ENCODE results near the gene WNT16. TPM values are rescaled to one million over a fixed set of nuclear protein-coding genes. Genes with fewer than 3 reads are reported as not detected.
A peak's percentile ranks its signal among the peaks of the same experiment; 100 is the strongest.
"Not testable (repeated sequence)": the region's sequence is repeated elsewhere in the genome, so short reads cannot be mapped to it uniquely, and the experiment has no call there.

WNT16 gene
- total RNA-seq, 1 donor from 2014 or later: 0.05 TPM

DNA sequence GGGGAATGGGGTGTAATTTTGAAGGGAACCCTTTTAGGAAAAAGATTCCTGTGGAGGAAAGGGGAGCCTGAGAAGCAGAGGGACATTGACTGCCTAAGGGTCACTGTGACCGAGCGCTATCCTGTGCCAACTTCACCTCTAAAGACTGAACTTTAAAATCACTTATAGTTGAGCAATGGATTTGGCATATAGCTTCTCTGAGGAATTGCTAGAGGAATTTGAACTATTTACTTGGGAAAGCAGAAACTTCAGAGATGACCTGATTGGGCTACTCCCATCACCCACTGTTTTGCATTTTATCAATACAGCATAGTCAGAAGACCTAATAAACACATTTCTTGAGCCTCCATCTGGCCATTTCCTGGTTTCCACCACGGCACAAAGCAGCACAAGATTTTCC lies 23.7 kb upstream of the WNT16 start:
- no peak for DNase-seq (ENCODE audit: low read depth)

DNA sequence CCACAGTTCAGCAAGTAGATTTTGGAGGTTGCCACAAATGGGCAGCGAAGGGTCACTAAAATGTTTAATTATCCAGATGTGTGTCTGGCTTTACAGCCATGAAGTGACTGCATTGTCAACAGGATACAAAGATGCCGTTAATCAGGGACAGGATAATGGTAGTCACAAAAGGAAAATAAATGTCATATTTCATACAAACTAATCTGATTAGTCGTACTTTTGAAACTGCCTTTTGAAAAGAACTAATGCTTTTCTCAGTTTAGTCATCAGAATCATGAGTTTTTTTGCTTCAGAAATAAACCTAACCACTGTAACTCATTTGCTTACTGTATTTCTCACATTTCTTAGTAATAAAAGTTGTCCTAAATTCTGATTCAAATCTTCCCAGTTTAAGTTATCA lies 22.2 kb upstream of the WNT16 start:
- DNase-seq (ENCODE audit: low read depth): no peak

DNA sequence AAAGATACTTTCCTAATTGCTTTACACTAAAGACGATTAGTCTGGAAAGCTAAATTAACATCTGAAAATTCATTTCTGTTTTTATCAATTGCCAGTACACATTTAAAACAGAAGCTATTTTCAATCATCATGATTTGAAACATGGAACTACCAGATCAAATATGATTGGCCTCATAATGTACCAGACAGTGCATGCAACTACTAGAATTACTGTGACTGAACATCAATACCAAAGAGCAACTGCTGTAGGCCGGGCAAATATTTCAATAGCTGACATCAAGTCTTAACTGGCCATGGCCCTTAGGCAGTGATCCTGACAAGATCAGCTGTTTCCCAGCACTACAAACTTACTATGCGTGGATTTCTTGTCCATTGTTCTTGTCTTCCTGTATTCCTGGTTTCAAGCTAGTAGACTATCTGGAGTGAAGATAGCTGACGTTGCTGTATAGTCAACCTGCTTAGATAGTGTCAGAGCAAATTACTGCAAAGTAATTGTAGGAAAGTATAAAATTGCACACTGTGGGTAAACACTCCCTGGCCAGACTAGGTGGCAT lies 21.7 kb upstream of the WNT16 start:
- peak; percentile 38 for DNase-seq (ENCODE audit: low read depth)

GRCh38 chr7:121313220-121313792 lies 15.5 kb upstream of the WNT16 start:
- DNase-seq (ENCODE audit: low read depth): peak; percentile 52

DNA sequence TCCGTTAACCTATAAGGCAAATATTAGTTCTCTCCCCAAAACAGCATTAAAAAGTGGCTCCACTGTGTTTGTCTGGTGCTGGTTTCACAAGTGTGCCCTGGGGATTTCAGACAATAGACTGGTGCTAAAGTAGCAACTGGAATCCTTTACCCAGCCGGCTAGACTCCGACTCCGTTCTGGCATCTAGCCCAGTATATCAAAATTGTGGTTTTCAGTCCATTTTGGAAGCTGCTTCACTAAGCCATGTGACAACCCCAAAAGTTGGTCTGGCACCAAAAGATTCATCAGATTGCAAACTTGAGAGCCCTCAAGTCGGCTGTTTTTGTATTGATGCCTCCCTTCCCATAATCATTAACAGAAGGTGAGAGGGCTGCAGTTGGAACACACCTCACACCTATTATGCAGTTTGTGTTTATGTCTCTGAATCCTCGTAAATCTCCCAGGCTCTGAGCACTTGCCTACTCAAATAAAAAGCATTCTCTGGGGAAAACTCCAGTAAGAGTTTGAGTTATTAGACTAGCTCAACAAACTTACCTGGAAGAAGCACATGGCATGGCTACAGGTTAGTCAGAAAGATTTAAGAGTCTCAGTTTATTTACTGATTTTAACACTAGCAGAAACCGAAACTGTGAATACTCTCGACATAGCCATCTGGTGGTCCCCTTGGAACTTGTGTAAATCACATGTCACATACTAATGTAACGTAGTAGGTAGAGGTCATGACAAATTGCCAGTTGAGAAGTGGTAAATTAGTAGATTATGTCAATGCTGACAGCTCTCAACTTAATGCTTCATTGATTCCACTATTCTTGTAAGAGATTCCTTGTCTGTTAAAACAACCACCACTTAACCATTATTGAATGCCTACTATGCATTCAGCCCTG lies 14.8 kb upstream of the WNT16 start:
- DNase-seq (ENCODE audit: low read depth): peak; percentile 89

GRCh38 chr7:121315170-121315569 lies 13.6 kb upstream of the WNT16 start:
- not testable (repeated sequence) for DNase-seq (ENCODE audit: low read depth)

GRCh38 chr7:121322460-121322859 lies 6.3 kb upstream of the WNT16 start:
- DNase-seq (ENCODE audit: low read depth): no peak

DNA sequence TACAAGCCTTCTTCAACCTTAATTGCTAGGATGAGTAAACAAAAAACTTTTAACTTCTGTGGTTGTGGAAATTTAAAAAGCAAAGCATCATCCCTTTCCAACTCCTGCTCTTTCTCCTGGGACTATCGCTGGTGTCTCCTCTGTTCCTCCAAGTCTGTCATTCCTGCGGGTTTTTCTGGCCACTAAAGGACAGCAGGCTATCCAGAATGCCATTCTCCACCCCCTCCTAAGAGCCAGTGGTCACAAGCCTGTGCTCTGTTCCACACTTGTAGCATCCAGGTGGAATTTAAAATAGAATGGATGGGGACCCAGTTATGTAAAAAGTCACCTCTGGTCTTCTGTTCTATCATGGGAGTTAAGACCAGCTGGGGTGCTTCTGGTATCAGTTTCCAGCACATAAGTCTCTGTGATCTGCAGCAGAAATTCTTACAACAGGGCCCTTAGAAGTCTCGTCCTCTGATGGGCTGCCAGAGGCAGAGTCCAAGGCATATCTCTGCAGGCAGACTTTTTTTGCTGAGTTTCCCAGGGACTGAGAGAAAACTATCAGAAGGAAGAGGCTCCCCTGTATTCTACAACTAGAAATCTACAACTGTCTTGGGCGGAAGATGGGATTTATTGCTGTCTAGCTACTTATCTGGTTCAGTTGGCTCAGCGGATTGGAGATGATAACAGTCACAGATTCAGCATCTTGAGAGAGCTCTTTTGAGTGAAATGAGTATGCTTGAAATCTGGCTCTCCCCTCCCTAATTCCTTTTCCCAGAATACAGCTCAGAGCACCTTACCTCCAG lies 5.1 kb upstream of the WNT16 start:
- peak; percentile 95 for DNase-seq (ENCODE audit: low read depth)

DNA sequence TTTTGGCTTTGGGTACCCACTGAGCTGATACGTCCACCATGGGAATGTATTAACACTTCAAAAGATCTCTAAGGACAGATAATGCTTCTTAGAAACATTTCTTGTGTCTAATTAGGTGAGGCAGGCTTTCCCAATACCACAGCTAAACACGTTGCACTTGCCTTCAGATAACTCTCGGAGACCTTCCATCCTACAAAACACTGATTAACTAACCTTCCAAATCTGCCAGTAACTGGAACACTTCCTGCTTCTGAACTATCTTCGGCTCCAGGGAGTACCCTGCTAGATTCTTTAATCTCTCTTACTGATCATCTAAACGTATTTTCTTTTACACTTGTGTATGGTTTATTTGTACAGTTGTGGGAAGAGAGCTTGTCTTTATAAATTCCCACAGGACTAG lies 1.1 kb upstream of the WNT16 start:
- DNase-seq (ENCODE audit: low read depth): no peak

DNA sequence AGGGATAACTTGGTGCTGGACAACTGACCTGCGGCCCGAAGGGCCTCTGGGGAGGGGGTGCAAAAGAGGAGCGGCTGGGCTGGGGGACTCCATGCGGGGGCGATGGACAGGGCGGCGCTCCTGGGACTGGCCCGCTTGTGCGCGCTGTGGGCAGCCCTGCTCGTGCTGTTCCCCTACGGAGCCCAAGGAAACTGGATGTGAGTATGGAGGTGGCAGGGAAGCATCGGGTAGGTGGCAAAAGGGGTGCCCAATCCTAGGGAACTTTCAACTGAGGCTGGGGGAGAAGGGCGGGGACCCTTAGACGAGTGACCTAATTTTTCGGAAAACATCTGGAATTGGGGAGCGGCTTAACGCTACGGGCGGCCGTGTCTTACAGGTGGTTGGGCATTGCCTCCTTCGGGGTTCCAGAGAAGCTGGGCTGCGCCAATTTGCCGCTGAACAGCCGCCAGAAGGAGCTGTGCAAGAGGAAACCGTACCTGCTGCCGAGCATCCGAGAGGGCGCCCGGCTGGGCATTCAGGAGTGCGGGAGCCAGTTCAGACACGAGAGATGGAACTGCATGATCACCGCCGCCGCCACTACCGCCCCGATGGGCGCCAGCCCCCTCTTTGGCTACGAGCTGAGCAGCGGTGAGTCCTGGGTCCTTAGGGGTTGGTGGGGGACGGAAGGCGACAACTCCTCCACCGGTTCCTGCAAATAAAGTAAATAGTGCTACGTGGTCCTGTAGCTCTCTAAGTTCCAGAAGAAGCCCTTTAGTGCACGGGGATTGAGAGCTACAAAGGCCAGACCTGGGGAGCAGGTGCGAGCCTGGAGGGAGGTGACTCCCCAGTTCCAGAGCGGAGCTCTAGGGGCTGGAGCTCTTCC lies 622 bp downstream of the WNT16 start:
- no peak for DNase-seq (ENCODE audit: low read depth)

- DNase-seq (ENCODE audit: low read depth): peak; percentile 48
Measured at GRCh38 chr7:121330053-121330833, 1.4 kb downstream of the WNT16 start.

GRCh38 chr7:121331048-121331447 lies 2.2 kb downstream of the WNT16 start:
- DNase-seq (ENCODE audit: low read depth): no peak

DNA sequence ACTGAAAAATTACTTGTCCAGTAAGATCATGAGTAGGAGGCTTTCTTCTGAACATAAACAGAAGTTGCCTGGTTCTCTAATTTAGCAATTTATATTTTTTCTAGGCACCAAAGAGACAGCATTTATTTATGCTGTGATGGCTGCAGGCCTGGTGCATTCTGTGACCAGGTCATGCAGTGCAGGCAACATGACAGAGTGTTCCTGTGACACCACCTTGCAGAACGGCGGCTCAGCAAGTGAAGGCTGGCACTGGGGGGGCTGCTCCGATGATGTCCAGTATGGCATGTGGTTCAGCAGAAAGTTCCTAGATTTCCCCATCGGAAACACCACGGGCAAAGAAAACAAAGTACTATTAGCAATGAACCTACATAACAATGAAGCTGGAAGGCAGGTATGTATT lies 2.8 kb downstream of the WNT16 start:
- DNase-seq (ENCODE audit: low read depth): no peak

DNA sequence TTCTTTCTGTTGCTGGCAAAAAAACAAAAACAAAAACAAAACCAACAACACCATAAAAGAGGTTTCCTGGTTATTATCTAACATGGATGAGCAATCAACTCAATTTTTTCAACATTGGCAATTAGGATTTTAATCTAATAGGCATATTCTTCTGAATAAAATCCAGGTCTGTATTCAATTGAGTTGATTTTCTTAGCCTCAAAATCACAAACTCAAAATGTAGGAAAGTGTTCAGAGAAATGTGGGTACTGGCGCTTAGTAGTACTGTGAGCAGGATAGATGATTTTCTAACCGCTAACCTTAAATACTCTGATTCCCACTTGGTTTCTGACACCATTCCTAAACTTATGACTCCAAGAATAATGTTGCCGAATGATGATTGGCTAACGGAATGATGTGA lies 5.6 kb downstream of the WNT16 start:
- DNase-seq (ENCODE audit: low read depth): no peak

DNA sequence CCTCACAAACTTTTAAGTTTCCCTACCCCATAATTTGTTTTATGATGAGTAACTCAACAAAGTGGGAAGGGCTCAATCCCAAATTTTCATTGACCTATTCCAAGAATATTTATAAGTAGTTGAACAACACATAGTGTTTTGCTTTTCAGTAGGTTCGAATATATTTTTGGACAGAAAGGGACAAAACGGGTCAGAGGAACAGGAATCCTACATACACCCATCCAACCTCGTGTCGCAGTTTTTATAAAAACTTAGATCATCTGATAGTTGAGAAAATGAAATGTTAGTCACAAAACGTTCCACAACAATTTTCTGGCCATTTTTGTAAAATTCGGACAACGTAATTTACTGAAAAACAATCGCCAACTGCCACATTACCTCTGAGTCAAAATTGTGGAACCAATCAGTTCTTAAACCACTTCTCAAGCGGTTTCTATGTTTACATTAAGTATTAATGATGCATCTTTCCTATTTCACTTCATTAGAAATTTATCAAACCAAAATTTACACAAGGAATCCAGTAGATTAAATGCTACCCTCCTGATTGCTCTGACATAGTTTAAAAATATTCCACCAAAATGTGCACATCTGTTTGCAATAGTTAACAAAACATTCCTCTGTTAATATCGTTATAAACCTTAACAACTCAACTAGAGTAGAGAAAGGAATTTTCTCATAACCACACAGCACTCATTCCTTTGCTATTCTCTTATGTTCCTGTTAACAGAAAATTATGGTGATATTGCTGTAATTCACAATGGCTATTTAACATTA lies 6.3 kb downstream of the WNT16 start:
- no peak for DNase-seq (ENCODE audit: low read depth)

- no peak for DNase-seq (ENCODE audit: low read depth)
Measured at GRCh38 chr7:121336579-121336978, 7.8 kb downstream of the WNT16 start.

GRCh38 chr7:121337398-121337797 lies 8.6 kb downstream of the WNT16 start:
- DNase-seq (ENCODE audit: low read depth): peak; percentile 66

DNA sequence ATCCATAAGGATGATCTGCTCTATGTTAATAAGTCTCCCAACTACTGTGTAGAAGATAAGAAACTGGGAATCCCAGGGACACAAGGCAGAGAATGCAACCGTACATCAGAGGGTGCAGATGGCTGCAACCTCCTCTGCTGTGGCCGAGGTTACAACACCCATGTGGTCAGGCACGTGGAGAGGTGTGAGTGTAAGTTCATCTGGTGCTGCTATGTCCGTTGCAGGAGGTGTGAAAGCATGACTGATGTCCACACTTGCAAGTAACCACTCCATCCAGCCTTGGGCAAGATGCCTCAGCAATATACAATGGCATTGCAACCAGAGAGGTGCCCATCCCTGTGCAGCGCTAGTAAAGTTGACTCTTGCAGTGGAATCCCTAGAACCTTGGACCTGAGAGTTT lies 10.3 kb downstream of the WNT16 start:
- DNase-seq (ENCODE audit: low read depth): no peak

DNA sequence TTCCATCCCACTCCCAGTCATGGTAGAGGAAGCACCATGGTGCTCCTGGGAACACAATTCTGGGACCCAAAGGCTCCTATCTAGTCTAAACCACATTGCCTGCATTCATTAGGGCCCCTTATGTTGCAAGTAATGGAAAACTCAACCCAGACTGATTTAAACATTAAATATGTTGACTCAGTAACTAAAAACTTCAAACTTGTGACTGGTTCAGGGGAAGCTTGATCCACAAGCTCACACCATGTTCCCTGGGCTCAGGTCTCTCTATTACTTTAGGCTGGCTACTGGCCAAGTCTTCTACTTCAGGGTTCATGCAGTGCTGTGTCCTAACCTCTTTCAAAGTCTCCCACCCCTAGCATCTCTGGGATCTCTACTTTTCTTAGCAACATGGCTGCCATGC lies 13.1 kb downstream of the WNT16 start:
- DNase-seq (ENCODE audit: low read depth): no peak

Measured in myocyte (in vitro differentiated cells).